HepG2 (cell line): ENCODE measurements around the gene CYB5R3. TPM values are rescaled to one million over a fixed set of nuclear protein-coding genes. Genes with fewer than 3 reads are reported as not detected.
A peak's percentile ranks its signal among the peaks of the same experiment; 100 is the strongest.

Experiments used
- DBP ChIP-seq: sonication (generic); formaldehyde crosslinking; IDR thresholded peaks from 2 replicates; pipeline ENCODE4 v1.4.0; 2020; ENCODE audit warnings: missing genetic modification reagents; ENCODE audit errors: not compliant biosample characterization
- EED ChIP-seq: sonication (generic); formaldehyde crosslinking; IDR thresholded peaks from 2 replicates; pipeline ENCODE4 v1.5.0; 2020; ENCODE audit warnings: mild to moderate bottlenecking, missing genetic modification reagents
- IRX3 ChIP-seq: sonication (generic); formaldehyde crosslinking; IDR thresholded peaks from 2 replicates; pipeline ENCODE4 v1.8.1; 2023; ENCODE audit warnings: mild to moderate bottlenecking, low read depth, missing genetic modification reagents, borderline replicate concordance
- KLF12 ChIP-seq: sonication (generic); formaldehyde crosslinking; IDR thresholded peaks from 2 replicates; pipeline ENCODE4 v1.4.0; 2020; ENCODE audit warnings: missing genetic modification reagents, borderline replicate concordance
- KMT2A ChIP-seq: sonication (generic); formaldehyde crosslinking; IDR thresholded peaks from 2 replicates; pipeline ENCODE4 v1.4.0; 2020; ENCODE audit warnings: missing genetic modification reagents
- MTA1 ChIP-seq: sonication (generic); formaldehyde crosslinking; IDR thresholded peaks from 2 replicates; pipeline ENCODE4 v1.4.0; 2020; ENCODE audit warnings: missing genetic modification reagents, mild to moderate bottlenecking, borderline replicate concordance
- PATZ1 ChIP-seq: sonication (generic); formaldehyde crosslinking; IDR thresholded peaks from 2 replicates; pipeline ENCODE4 v1.4.0; 2020; ENCODE audit warnings: missing genetic modification reagents
- PHF21A ChIP-seq: sonication (generic); formaldehyde crosslinking; IDR thresholded peaks from 2 replicates; pipeline ENCODE4 v1.5.0; 2020; ENCODE audit warnings: mild to moderate bottlenecking, missing genetic modification reagents
- PRMT3 ChIP-seq: sonication (generic); formaldehyde crosslinking; IDR thresholded peaks from 2 replicates; pipeline ENCODE4 v1.8.1; 2022; ENCODE audit warnings: low read depth, mild to moderate bottlenecking, moderate library complexity, missing genetic modification reagents, borderline replicate concordance
- SIX4 ChIP-seq: sonication (generic); formaldehyde crosslinking; IDR thresholded peaks from 2 replicates; pipeline ENCODE4 v1.4.0; 2020; ENCODE audit warnings: missing genetic modification reagents
- SP140L ChIP-seq: sonication (generic); formaldehyde crosslinking; IDR thresholded peaks from 2 replicates; pipeline ENCODE4 v1.4.0; 2020; ENCODE audit warnings: missing genetic modification reagents, borderline replicate concordance
- TSC22D2 ChIP-seq: sonication (generic); formaldehyde crosslinking; IDR thresholded peaks from 2 replicates; pipeline ENCODE4 v1.5.1; 2020; ENCODE audit warnings: missing genetic modification reagents, mild to moderate bottlenecking, borderline replicate concordance
- ZBTB20 ChIP-seq: sonication (generic); formaldehyde crosslinking; IDR thresholded peaks from 2 replicates; pipeline ENCODE4 v1.8.1; 2023; ENCODE audit warnings: missing genetic modification reagents, low read depth, mild to moderate bottlenecking, borderline replicate concordance
- ZNF17 ChIP-seq: sonication (generic); formaldehyde crosslinking; IDR thresholded peaks from 2 replicates; pipeline ENCODE4 v1.5.0; 2020; ENCODE audit warnings: mild to moderate bottlenecking, missing genetic modification reagents
- ZNF251 ChIP-seq: sonication (generic); formaldehyde crosslinking; IDR thresholded peaks from 2 replicates; pipeline ENCODE4 v1.9.0; 2021; ENCODE audit warnings: mild to moderate bottlenecking, missing genetic modification reagents
- ZNF333 ChIP-seq: sonication (generic); formaldehyde crosslinking; IDR thresholded peaks from 2 replicates; pipeline ENCODE4 v1.4.0; 2020; ENCODE audit warnings: mild to moderate bottlenecking, missing genetic modification reagents, borderline replicate concordance
- ZNF639 ChIP-seq: conservative IDR thresholded peaks from 2 replicates; pipeline ENCODE4 v1.6.1; 2018; ENCODE audit warnings: missing genetic modification reagents
- polyA plus RNA-seq, 8 experiments: library from polyadenylated mRNA; depleted of rRNA in 3 of 8; stranded (reverse) in 7 of 8; unstranded in 1 of 8; fragments of >200 nt; fragmentation: Illumina TruSeq in 4 of 8; extraction: Trizol in 4 of 8; gene quantifications; 2 replicates each; pipeline versions ENCODE4 v1.2.1 to v1.2.3, GENCODE V29; 2011 to 2016; ENCODE audit warnings: low read depth in 4 of 8, missing spikeins in 1 of 8, mixed read lengths in 1 of 8; ENCODE audit not compliant: insufficient read depth in 1 of 8
- total RNA-seq, 5 experiments: library from RNA; depleted of rRNA; stranded (reverse); fragments of >200 nt; fragmentation: Illumina TruSeq; extraction: Trizol; gene quantifications; 2 replicates each; pipeline ENCODE4 v1.2.3, GENCODE V29; 2016; ENCODE audit warnings: low read depth in 1 of 5
- TF ChIP-seq, protein P1 (sequence below): sonication (generic); formaldehyde crosslinking; IDR thresholded peaks from 2 replicates; pipeline ENCODE4 v1.4.0; 2020; ENCODE audit warnings: missing genetic modification reagents, borderline replicate concordance
- TF ChIP-seq, protein P2 (sequence below): sonication (generic); formaldehyde crosslinking; IDR thresholded peaks from 2 replicates; pipeline ENCODE4 v1.5.0; 2020; ENCODE audit warnings: mild to moderate bottlenecking, missing genetic modification reagents

CYB5R3 gene
- total and polyA plus RNA-seq, 2 of the 13 experiments (the other 11 are each of a cell fraction or from before 2014, with no cell fraction given): 32.4 to 305 TPM

GRCh38 chr22:42615092-42615859 is 33.9 kb downstream of the CYB5R3 start (continued):
- TF ChIP-seq, protein P1, sequence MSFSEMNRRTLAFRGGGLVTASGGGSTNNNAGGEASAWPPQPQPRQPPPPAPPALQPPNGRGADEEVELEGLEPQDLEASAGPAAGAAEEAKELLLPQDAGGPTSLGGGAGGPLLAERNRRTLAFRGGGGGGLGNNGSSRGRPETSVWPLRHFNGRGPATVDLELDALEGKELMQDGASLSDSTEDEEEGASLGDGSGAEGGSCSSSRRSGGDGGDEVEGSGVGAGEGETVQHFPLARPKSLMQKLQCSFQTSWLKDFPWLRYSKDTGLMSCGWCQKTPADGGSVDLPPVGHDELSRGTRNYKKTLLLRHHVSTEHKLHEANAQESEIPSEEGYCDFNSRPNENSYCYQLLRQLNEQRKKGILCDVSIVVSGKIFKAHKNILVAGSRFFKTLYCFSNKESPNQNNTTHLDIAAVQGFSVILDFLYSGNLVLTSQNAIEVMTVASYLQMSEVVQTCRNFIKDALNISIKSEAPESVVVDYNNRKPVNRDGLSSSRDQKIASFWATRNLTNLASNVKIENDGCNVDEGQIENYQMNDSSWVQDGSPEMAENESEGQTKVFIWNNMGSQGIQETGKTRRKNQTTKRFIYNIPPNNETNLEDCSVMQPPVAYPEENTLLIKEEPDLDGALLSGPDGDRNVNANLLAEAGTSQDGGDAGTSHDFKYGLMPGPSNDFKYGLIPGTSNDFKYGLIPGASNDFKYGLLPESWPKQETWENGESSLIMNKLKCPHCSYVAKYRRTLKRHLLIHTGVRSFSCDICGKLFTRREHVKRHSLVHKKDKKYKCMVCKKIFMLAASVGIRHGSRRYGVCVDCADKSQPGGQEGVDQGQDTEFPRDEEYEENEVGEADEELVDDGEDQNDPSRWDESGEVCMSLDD: peak; percentile 50; the same call in 1 of the 2 replicates
- TF ChIP-seq KLF12 (CRISPR knock-in tag) (no peak), ZBTB20 (CRISPR knock-in tag) (peak; percentile 53; the same call in 1 of the 2 replicates), ZNF639 (CRISPR knock-in tag) (peak; percentile 32; the same call in 1 of the 2 replicates), PHF21A (CRISPR knock-in tag) (peak; percentile 94), MTA1 (peak; percentile 86), ZNF333 (no peak; the same call in 1 of the 2 replicates), IRX3 (CRISPR knock-in tag) (peak; percentile 89), SIX4 (CRISPR knock-in tag) (peak; percentile 74), ZNF251 (CRISPR knock-in tag) (no peak), PRMT3 (CRISPR knock-in tag) (peak; percentile 97), PATZ1 (peak; percentile 59), KMT2A (peak; percentile 82), DBP (CRISPR knock-in tag) (peak; percentile 85), EED (no peak), TSC22D2 (CRISPR knock-in tag) (peak; percentile 48; the same call in 1 of the 2 replicates), ZNF17 (CRISPR knock-in tag) (peak; percentile 56; the same call in 1 of the 2 replicates), SP140L (CRISPR knock-in tag) (peak; percentile 97; the same call in 1 of the 2 replicates)
- TF ChIP-seq, protein P2, sequence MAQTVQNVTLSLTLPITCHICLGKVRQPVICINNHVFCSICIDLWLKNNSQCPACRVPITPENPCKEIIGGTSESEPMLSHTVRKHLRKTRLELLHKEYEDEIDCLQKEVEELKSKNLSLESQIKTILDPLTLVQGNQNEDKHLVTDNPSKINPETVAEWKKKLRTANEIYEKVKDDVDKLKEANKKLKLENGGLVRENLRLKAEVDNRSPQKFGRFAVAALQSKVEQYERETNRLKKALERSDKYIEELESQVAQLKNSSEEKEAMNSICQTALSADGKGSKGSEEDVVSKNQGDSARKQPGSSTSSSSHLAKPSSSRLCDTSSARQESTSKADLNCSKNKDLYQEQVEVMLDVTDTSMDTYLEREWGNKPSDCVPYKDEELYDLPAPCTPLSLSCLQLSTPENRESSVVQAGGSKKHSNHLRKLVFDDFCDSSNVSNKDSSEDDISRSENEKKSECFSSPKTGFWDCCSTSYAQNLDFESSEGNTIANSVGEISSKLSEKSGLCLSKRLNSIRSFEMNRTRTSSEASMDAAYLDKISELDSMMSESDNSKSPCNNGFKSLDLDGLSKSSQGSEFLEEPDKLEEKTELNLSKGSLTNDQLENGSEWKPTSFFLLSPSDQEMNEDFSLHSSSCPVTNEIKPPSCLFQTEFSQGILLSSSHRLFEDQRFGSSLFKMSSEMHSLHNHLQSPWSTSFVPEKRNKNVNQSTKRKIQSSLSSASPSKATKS (CRISPR knock-in tag): no peak; the same call in 1 of the 2 replicates
